ENCODE data around the gene KCNE5.
"Not testable (repeated sequence)": the region's sequence is repeated elsewhere in the genome, so short reads cannot be mapped to it uniquely, and the experiment has no call there.

KCNE5 gene

DNA sequence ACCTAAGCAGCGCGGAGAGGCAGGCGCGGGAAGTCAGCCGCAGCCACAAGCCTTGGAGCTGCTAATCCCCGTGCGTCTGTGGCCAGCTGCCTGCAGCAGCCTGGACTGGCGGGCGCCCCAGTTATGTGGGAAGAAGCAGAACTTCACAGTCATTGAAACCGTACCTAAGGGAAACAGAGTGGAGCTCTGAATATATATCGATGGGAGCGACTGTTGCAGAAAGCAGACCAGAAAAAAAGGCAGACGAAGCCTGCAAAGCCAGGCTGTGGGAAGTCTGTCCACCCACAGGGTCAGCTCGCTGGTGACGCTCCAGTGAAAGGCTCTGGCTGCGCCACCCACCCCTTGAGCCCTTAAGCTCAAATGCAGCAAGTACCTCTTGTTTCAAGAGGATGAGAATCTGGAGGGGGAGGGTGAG lies 24.7 kb downstream of the KCNE5 start:
- no peak for DNase-seq

DNA sequence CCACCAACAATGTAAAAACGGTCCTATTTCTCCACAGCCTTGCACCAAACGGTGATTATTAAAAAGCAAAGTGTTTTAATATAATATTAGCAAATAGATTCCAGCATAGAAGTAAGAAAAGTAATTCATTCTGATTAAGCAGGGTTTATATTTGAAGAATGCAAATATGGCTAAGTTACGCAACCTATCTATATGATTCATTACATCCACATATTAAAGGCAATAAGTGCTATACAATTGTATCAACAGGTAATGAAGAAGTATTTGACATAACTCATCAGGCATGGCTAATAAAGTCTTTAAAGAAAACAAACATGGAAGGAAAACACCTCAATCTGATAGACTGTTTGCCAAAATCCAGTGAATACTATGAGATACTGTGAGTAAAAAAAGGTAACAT lies 29.0 kb downstream of the KCNE5 start:
- no peak for DNase-seq

DNA sequence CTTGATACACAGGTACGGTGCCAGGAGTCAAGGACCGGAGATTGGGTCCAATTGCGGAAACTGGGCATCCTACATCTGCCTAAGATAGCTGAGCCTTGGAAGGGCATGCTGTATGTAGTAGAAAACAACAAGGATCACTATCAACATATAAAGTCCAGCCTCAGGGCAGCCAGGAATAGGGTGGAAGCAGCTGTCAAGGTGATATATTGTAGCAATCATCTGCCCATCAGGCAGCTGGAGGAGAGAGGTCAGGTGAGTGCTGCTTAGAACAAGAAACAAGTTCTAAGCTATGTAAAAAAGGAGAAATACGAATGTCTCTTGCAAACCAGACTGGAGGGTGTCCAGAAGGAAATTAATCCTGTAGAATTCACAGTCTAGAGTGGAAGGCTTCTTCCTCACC lies 34.8 kb downstream of the KCNE5 start:
- DNase-seq: no peak

DNA sequence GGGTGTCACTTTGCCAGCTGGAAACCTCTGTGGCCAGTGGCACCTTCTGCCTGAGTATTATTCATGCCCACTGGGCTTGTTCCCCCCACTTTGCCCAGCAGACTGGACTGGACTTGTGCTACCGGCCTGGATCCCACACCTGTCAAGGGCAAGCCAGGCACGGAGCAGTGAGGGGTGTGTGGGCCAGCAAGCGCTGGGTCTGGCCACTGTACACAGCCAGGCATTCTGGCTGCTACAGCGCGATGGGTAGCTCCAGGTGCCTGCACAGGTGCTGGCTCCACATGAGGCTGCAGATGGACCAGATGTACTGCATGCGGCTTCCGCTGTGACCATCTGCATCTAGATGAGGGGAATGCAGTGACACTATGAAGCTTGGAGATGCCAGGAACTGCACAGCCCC lies 39.5 kb downstream of the KCNE5 start:
- DNase-seq: no peak

DNA sequence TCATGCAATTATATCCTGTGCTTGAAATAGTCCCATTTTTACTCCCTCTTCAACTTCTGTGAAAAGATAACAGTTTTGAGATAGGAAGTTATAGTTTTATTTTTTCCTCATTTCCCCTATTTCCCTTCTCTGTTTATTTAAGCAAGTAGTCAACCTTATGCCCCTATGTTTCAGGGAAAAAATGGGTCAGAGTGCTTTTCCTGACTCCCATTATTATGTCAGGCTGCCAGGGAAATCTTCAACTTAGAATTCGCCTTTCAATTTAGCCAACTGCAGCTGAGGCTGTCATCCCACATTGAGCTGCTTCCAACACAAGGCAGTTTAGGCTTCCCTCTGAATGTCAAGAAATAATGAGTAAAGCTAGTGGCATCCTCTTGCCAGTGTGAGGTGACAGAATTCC lies 46.1 kb downstream of the KCNE5 start:
- no peak for DNase-seq

DNA sequence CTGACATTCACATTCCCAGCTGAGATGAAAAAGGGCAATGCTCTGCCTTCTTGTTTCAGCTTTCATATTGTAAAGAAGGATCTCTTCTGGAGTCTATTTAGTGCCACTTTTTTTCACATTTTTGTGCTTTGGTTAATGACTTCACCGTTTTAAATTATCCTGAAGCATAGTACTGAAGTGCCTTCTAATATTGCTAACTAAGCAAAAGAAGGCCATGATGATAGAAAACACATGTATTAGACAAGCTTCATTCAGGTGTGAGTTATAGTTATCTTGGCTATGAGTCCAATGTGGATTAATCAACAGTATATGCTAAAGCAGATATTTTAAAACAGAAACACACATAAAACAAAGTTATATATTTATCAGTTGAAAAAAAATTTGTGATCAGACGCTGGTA lies 47.9 kb downstream of the KCNE5 start:
- DNase-seq: no peak

DNA sequence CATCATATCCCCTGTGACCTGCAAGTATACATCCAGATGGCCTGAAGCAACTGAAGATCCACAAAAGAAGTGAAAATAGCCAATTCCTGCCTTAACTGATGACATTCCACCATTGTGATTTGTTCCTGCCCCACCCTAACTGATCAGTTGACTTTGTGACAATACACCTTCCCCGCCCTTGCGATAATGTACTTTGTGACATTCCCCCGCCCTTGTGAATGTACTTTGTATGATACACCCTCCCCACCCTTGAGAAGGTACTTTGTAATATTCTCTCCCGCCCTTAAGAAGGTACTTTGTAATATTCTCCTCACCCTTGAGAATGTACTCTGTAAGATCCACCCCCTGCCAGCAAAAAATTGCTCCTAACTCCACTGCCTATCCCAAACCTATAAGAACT lies 48.9 kb downstream of the KCNE5 start:
- DNase-seq: not testable (repeated sequence)

Data from NCI-H226 (cell line).